ENCODE measurements around the gene PFKFB2.
A peak's percentile ranks its signal among the peaks of the same experiment; 100 is the strongest.
"Not testable (repeated sequence)": the region's sequence is repeated elsewhere in the genome, so short reads cannot be mapped to it uniquely, and the experiment has no call there.

The PFKFB2 gene

GRCh38 chr1:207040181-207040533 lies 12.9 kb upstream of the PFKFB2 start:
- H3K9me3 ChIP-seq (ENCODE audit: low read depth, low read length) = no peaks in the 10 kb centered on the region
- 0 out of 2 replicates have a peak overlapping the region, but pooled peaks have one; percentile 28 for H3K27ac ChIP-seq
- TF ChIP-seq FOXP2 (optimal IDR thresholded peaks at IDR 0.05; ENCODE audit: control extremely low read depth, extremely low read length, insufficient read depth) (no peak), POLR2AphosphoS5 (IDR thresholded peaks at IDR 0.05; ENCODE audit: borderline replicate concordance, low read depth, low read length) (no peak), EZH2 (IDR thresholded peaks at IDR 0.05) (no peak)
- no peak overlapping the region for H3K4me3 ChIP-seq
- no peaks in the 10 kb centered on the region for H3K36me3 ChIP-seq (ENCODE audit: insufficient read depth, low read length)
- no peak overlapping the region for H3K9ac ChIP-seq (ENCODE audit: insufficient read length)
- no peak for DNase-seq (ENCODE audit: low read depth, low spot score)

DNA sequence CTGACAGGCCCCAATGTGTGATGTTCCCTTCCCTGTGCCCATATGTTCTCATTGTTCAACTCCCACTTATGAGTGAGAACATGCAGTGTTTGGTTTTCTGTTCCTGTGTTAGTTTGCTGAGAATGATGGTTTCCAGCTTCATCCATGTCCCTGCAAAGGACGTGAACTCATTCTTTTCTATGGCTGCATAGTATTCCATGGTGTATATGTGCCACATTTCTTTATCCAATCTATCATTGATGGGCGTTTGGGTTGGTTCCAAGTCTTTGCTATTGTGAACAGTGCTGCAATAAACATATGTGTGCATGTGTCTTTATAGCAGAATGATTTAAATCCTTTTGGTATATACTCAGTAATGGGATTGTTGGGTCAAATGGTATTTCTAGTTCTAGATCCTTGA lies 11.7 kb upstream of the PFKFB2 start:
- not testable (repeated sequence) for DNase-seq (ENCODE audit: low read depth, low spot score); H3K36me3 ChIP-seq (ENCODE audit: insufficient read depth, low read length); H3K27ac ChIP-seq; H3K9ac ChIP-seq (ENCODE audit: insufficient read length); H3K4me3 ChIP-seq; H3K9me3 ChIP-seq (ENCODE audit: low read depth, low read length)

DNA sequence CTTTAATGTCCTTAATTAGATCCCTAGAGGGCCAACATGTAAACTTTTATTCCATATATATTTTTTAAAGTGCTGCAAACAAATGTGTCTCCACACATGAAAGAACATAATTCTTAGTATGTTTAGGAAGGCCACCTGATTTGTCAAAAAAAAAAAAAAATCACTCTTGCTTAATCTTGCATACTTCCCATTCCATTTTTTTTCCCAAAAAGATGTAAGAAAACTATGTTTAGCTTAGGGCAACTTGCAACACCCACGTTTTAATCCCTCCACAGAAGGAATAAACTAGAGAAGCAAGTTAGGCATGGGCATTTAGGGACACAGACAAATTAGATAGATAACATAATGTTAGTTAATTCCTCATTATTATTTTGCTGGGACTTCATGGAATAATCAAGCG lies 7.6 kb upstream of the PFKFB2 start:
- TF ChIP-seq POLR2AphosphoS5 (IDR thresholded peaks at IDR 0.05; ENCODE audit: borderline replicate concordance, low read depth, low read length) = no peak
- no peak for TF ChIP-seq EZH2 (IDR thresholded peaks at IDR 0.05)
- TF ChIP-seq FOXP2 (optimal IDR thresholded peaks at IDR 0.05; ENCODE audit: control extremely low read depth, extremely low read length, insufficient read depth) = no peak
- DNase-seq (ENCODE audit: low read depth, low spot score) = no peak
- Histone ChIP-seq H3K9ac (ENCODE audit: insufficient read length) (no peak overlapping the region), H3K27ac (no peak overlapping the region), H3K9me3 (ENCODE audit: low read depth, low read length) (no peaks in the 10 kb centered on the region), H3K4me3 (no peak overlapping the region), H3K36me3 (ENCODE audit: insufficient read depth, low read length) (peaks cover 36% of the 10 kb centered on the region)

DNA sequence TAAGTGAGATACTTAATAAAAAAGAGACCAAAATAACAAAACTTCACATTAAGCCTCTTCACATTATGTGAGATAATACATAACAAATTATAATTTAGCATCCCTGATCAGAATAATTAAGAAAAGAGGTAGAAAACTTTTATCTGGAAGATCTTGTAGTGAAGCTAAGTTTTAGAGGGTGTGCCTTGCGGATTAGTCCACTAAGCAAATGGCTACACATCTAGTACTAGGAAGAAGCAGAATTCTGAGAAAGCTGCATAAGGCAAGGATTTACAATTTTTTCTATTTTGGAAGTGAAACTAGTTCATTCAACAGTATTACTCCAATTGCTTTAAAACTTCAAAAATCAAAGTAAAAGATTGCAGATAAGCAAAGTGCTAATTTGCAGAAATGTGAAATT lies 5.6 kb upstream of the PFKFB2 start:
- DNase-seq (ENCODE audit: low read depth, low spot score) = no peak
- H3K9ac ChIP-seq (ENCODE audit: insufficient read length) = peak overlapping the region; percentile 18
- TF ChIP-seq POLR2AphosphoS5 (IDR thresholded peaks at IDR 0.05; ENCODE audit: borderline replicate concordance, low read depth, low read length) (no peak), EZH2 (IDR thresholded peaks at IDR 0.05) (no peak), FOXP2 (optimal IDR thresholded peaks at IDR 0.05; ENCODE audit: control extremely low read depth, extremely low read length, insufficient read depth) (no peak)
- no peak overlapping the region for H3K4me3 ChIP-seq
- H3K27ac ChIP-seq = no peak overlapping the region
- H3K9me3 ChIP-seq (ENCODE audit: low read depth, low read length) = no peaks in the 10 kb centered on the region
- peaks cover 36% of the 10 kb centered on the region for H3K36me3 ChIP-seq (ENCODE audit: insufficient read depth, low read length)

GRCh38 chr1:207048041-207048440 lies 5.0 kb upstream of the PFKFB2 start:
- H3K4me3 ChIP-seq = no peak overlapping the region
- no peak overlapping the region for H3K27ac ChIP-seq
- no peak for TF ChIP-seq FOXP2 (optimal IDR thresholded peaks at IDR 0.05; ENCODE audit: control extremely low read depth, extremely low read length, insufficient read depth)
- no peak for TF ChIP-seq POLR2AphosphoS5 (IDR thresholded peaks at IDR 0.05; ENCODE audit: borderline replicate concordance, low read depth, low read length)
- no peak for TF ChIP-seq EZH2 (IDR thresholded peaks at IDR 0.05)
- peaks cover 36% of the 10 kb centered on the region for H3K36me3 ChIP-seq (ENCODE audit: insufficient read depth, low read length)
- no peaks in the 10 kb centered on the region for H3K9me3 ChIP-seq (ENCODE audit: low read depth, low read length)
- no peak overlapping the region for H3K9ac ChIP-seq (ENCODE audit: insufficient read length)
- no peak for DNase-seq (ENCODE audit: low read depth, low spot score)

DNA sequence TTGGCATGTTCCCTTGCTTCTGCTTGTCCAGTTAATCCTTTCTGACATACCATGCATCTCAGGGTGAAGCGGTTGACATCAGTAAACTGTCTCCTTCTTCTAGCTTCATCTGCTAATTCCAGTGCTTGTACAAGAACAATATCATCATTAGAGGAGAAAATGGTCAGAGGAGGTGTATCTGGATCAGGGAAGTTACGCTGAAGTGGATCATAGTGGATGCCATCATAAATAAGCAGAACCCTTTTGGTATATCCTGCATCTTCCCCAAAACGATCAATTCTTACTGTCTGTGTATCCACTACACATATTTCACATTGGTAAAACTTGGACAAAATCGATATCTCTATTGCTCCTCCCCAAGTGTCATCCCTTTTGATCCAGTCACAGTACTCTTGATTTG lies 4.0 kb upstream of the PFKFB2 start:
- Histone ChIP-seq H3K9me3 (ENCODE audit: low read depth, low read length) (no peaks in the 10 kb centered on the region), H3K9ac (ENCODE audit: insufficient read length) (peak overlapping the region; percentile 91), H3K27ac (no peak overlapping the region), H3K4me3 (no peak overlapping the region), H3K36me3 (ENCODE audit: insufficient read depth, low read length) (peaks cover 36% of the 10 kb centered on the region)
- no peak for TF ChIP-seq POLR2AphosphoS5 (IDR thresholded peaks at IDR 0.05; ENCODE audit: borderline replicate concordance, low read depth, low read length)
- TF ChIP-seq FOXP2 (optimal IDR thresholded peaks at IDR 0.05; ENCODE audit: control extremely low read depth, extremely low read length, insufficient read depth) = no peak
- TF ChIP-seq EZH2 (IDR thresholded peaks at IDR 0.05) = no peak
- DNase-seq (ENCODE audit: low read depth, low spot score) = no peak

DNA sequence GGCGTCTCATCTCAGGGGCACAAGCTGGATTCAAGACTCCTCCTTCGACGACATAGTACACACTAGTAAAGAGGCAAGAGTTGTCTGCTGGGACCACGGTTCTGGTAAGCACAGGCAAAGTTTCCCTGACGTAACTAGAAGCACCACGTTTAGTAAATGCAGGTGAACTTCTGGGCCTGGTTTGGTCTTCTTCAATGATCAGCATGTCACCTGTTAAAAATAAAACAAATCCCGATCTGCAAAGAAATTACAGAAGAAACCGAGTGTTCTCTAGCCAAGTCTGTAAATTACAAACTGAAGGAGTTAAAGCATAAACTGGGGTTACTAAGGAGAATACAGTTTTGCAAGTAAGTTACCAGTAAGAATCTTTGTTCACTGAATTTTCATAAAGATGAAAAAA lies 3.6 kb upstream of the PFKFB2 start:
- no peak for DNase-seq (ENCODE audit: low read depth, low spot score)
- peaks cover 36% of the 10 kb centered on the region for H3K36me3 ChIP-seq (ENCODE audit: insufficient read depth, low read length)
- peak overlapping the region; percentile 91 for H3K9ac ChIP-seq (ENCODE audit: insufficient read length)
- TF ChIP-seq POLR2AphosphoS5 (IDR thresholded peaks at IDR 0.05; ENCODE audit: borderline replicate concordance, low read depth, low read length) (no peak), EZH2 (IDR thresholded peaks at IDR 0.05) (no peak), FOXP2 (optimal IDR thresholded peaks at IDR 0.05; ENCODE audit: control extremely low read depth, extremely low read length, insufficient read depth) (no peak)
- peak overlapping the region; percentile 91 for H3K4me3 ChIP-seq
- no peaks in the 10 kb centered on the region for H3K9me3 ChIP-seq (ENCODE audit: low read depth, low read length)
- no peak overlapping the region for H3K27ac ChIP-seq

- Histone ChIP-seq H3K36me3 (ENCODE audit: insufficient read depth, low read length) (peaks cover 36% of the 10 kb centered on the region), H3K4me3 (peak overlapping the region; percentile 91), H3K27ac (peak overlapping the region; percentile 78), H3K9me3 (ENCODE audit: low read depth, low read length) (no peaks in the 10 kb centered on the region), H3K9ac (ENCODE audit: insufficient read length) (peak overlapping the region; percentile 91)
- no peak for DNase-seq (ENCODE audit: low read depth, low spot score)
- TF ChIP-seq EZH2 (IDR thresholded peaks at IDR 0.05) (no peak), POLR2AphosphoS5 (IDR thresholded peaks at IDR 0.05; ENCODE audit: borderline replicate concordance, low read depth, low read length) (no peak), FOXP2 (optimal IDR thresholded peaks at IDR 0.05; ENCODE audit: control extremely low read depth, extremely low read length, insufficient read depth) (no peak)
Measured at GRCh38 chr1:207049974-207050391, 3.1 kb upstream of the PFKFB2 start.

- peak; percentile 61 for DNase-seq (ENCODE audit: low read depth, low spot score)
- Histone ChIP-seq H3K27ac (peak overlapping the region; percentile 78), H3K9ac (ENCODE audit: insufficient read length) (peak overlapping the region; percentile 91), H3K9me3 (ENCODE audit: low read depth, low read length) (no peaks in the 10 kb centered on the region), H3K36me3 (ENCODE audit: insufficient read depth, low read length) (peaks cover 36% of the 10 kb centered on the region), H3K4me3 (peak overlapping the region; percentile 91)
- TF ChIP-seq POLR2AphosphoS5 (IDR thresholded peaks at IDR 0.05; ENCODE audit: borderline replicate concordance, low read depth, low read length) (peak; percentile 72; the same call in 1 of the 2 replicates), EZH2 (IDR thresholded peaks at IDR 0.05) (no peak)
Measured at GRCh38 chr1:207050480-207051190, 2.4 kb upstream of the PFKFB2 start.

All from SK-N-MC (cell line).